ENCODE results near the gene RILPL1. TPM values are rescaled to one million over a fixed set of nuclear protein-coding genes. Genes with fewer than 3 reads are reported as not detected.
A peak's percentile ranks its signal among the peaks of the same experiment; 100 is the strongest.

RILPL1 gene
- total RNA-seq, 1 donor = 16.3 TPM

DNA sequence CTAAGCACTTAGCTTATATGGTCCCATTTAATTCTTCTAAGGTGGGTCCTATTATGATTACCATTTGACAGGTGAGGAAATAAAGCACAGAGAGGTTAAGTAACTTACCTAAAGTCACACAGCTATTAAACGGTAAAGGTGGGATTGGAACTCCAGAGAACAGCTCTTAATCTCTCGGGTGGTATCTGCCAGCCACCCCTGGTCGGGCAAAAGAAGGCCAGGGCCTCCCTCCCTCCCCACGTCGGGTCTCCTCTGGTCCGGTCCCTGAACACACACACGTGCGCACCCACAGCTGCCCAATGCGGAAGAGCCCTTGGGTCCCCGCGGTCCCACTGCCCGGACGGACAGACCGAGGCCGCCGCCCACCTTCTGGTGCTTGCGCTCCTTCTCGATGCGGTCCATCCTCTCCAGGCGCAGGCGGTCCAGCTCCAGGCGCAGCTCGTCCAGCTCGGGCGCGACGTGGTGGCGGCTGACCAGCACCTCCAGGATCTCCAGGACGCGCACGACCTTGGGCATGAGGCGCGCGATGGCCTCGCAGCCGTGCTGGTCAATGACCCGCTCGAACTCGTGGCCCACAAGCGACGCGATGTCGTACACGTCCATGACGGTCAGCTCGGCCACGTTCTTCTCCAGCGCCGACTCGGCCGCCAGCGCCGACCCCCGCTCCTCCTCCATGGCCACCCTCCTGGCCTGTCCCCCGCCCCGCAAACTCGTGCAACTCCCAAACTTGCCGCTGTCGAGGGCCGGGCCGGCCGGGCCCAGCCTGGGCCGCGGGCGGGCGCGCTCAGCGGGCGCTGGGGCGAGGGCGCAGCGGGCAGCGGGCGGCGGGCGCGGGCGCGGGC is 490 bp downstream of the RILPL1 start:
- TF ChIP-seq, protein P1, sequence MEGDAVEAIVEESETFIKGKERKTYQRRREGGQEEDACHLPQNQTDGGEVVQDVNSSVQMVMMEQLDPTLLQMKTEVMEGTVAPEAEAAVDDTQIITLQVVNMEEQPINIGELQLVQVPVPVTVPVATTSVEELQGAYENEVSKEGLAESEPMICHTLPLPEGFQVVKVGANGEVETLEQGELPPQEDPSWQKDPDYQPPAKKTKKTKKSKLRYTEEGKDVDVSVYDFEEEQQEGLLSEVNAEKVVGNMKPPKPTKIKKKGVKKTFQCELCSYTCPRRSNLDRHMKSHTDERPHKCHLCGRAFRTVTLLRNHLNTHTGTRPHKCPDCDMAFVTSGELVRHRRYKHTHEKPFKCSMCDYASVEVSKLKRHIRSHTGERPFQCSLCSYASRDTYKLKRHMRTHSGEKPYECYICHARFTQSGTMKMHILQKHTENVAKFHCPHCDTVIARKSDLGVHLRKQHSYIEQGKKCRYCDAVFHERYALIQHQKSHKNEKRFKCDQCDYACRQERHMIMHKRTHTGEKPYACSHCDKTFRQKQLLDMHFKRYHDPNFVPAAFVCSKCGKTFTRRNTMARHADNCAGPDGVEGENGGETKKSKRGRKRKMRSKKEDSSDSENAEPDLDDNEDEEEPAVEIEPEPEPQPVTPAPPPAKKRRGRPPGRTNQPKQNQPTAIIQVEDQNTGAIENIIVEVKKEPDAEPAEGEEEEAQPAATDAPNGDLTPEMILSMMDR (IDR thresholded peaks at IDR 0.05; ENCODE audit: extremely low read depth, low read depth, low read length) = no peak
- H3K27ac ChIP-seq (ENCODE audit: low read depth, low read length) = peak overlapping the region; percentile 63
- H3K4me1 ChIP-seq (ENCODE audit: insufficient read depth, low read length) = peaks cover 18% of the 10 kb centered on the region
- peaks cover 48% of the 10 kb centered on the region for H3K79me2 ChIP-seq (ENCODE audit: insufficient read depth, low read length)
- no peaks in the 10 kb centered on the region for H3K27me3 ChIP-seq (ENCODE audit: insufficient read depth, low read length)
- peak overlapping the region; percentile 90 for H3K4me3 ChIP-seq (ENCODE audit: insufficient read depth, low read length)
- peak overlapping the region; percentile 90 for H2AFZ ChIP-seq (ENCODE audit: low read length)
- no peaks in the 10 kb centered on the region for H3K9me3 ChIP-seq (ENCODE audit: low read depth, low read length)
- peaks cover 13% of the 10 kb centered on the region for H3K36me3 ChIP-seq (ENCODE audit: insufficient read depth, low read length)
- H4K20me1 ChIP-seq (ENCODE audit: insufficient read depth, low read length) = peaks cover 17% of the 10 kb centered on the region
- H3K4me2 ChIP-seq (ENCODE audit: insufficient read depth, low read length) = peak overlapping the region; percentile 97
- DNase-seq (ENCODE audit: insufficient read length, low spot score, missing footprints) = peak; percentile 92

DNA sequence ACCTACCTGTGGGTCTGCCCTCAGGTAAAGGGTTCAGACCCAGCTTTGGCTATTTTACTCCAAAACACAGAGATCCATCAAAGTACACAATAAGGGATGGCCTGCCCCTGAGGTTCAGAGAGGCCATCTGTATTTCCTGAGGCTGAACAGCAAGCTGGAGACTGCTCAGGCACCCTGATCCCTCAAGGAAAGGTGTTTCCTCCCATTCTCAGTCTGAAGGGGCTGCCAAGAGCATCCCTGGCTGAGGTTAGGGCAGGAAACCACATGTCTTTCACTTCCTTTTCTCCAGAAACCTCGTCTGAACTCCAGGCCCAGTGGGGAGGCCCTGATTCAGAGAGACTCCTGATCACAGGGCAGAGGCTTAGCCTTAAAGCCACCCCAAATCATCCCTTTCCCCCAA is 1.5 kb downstream of the RILPL1 start:
- Histone ChIP-seq H3K36me3 (ENCODE audit: insufficient read depth, low read length) (peaks cover 13% of the 10 kb centered on the region), H3K4me3 (ENCODE audit: insufficient read depth, low read length) (peak overlapping the region; percentile 90), H4K20me1 (ENCODE audit: insufficient read depth, low read length) (peaks cover 17% of the 10 kb centered on the region), H3K79me2 (ENCODE audit: insufficient read depth, low read length) (peaks cover 55% of the 10 kb centered on the region), H3K27ac (ENCODE audit: low read depth, low read length) (peak overlapping the region; percentile 5), H3K9me3 (ENCODE audit: low read depth, low read length) (no peaks in the 10 kb centered on the region), H3K27me3 (ENCODE audit: insufficient read depth, low read length) (no peaks in the 10 kb centered on the region), H3K4me2 (ENCODE audit: insufficient read depth, low read length) (peak overlapping the region; percentile 97), H3K4me1 (ENCODE audit: insufficient read depth, low read length) (peaks cover 18% of the 10 kb centered on the region), H2AFZ (ENCODE audit: low read length) (peak overlapping the region; percentile 18)
- TF ChIP-seq, protein P1 (IDR thresholded peaks at IDR 0.05; ENCODE audit: extremely low read depth, low read depth, low read length) = no peak
- peak; percentile 68 for DNase-seq (ENCODE audit: insufficient read length, low spot score, missing footprints)

DNA sequence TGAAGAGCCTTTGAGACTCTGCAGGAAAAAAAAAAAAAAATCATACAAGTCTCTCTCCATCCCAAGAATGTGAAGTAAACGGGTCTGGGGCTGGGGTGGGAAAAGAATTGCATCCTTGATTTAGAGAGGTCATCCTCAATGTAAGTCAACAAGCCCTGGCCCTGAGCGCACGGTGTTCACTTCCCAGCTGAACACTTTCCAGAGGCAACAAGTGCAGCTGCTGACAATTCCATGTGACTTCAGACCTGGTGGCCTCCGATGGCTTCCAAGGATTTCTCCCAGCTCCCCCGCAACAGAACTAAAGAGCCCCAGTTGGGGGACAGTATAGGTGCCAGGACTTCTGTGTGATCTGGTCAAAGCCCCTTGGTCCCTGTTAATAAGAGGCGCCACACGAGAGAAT is 2.4 kb downstream of the RILPL1 start:
- Histone ChIP-seq H3K36me3 (ENCODE audit: insufficient read depth, low read length) (peaks cover 13% of the 10 kb centered on the region), H3K4me1 (ENCODE audit: insufficient read depth, low read length) (peaks cover 18% of the 10 kb centered on the region), H3K79me2 (ENCODE audit: insufficient read depth, low read length) (peaks cover 63% of the 10 kb centered on the region), H3K9me3 (ENCODE audit: low read depth, low read length) (no peaks in the 10 kb centered on the region), H3K27me3 (ENCODE audit: insufficient read depth, low read length) (no peaks in the 10 kb centered on the region), H3K4me2 (ENCODE audit: insufficient read depth, low read length) (peak overlapping the region; percentile 97), H3K4me3 (ENCODE audit: insufficient read depth, low read length) (no peak overlapping the region), H4K20me1 (ENCODE audit: insufficient read depth, low read length) (peaks cover 17% of the 10 kb centered on the region), H3K27ac (ENCODE audit: low read depth, low read length) (no peak overlapping the region), H2AFZ (ENCODE audit: low read length) (no peak overlapping the region)
- DNase-seq (ENCODE audit: insufficient read length, low spot score, missing footprints) = no peak
- TF ChIP-seq, protein P1 (IDR thresholded peaks at IDR 0.05; ENCODE audit: extremely low read depth, low read depth, low read length) = no peak

DNA sequence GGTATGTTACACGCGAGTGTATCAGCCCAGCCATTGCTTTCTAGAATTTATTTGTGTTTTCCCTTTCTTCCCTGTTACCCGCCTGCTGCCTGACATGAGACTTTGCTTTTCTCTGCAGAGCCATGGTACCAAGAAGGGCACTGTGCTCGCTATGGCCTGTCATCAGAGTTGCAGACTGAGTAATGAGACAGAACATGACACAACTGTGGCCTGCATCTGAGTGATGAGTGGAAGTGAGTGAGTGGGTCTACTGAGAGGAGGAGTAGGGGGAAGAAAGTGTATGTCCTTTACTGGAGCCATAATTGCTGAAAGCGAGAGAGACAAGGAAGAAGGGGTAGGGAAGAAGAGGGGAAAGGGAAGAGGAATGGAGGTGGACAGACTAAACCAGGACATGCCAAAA is 2.9 kb downstream of the RILPL1 start:
- Histone ChIP-seq H3K36me3 (ENCODE audit: insufficient read depth, low read length) (peaks cover 13% of the 10 kb centered on the region), H3K4me2 (ENCODE audit: insufficient read depth, low read length) (peak overlapping the region; percentile 9), H3K27ac (ENCODE audit: low read depth, low read length) (no peak overlapping the region), H3K9me3 (ENCODE audit: low read depth, low read length) (no peaks in the 10 kb centered on the region), H3K27me3 (ENCODE audit: insufficient read depth, low read length) (no peaks in the 10 kb centered on the region), H3K79me2 (ENCODE audit: insufficient read depth, low read length) (peaks cover 65% of the 10 kb centered on the region), H3K4me1 (ENCODE audit: insufficient read depth, low read length) (peaks cover 18% of the 10 kb centered on the region), H2AFZ (ENCODE audit: low read length) (no peak overlapping the region), H3K4me3 (ENCODE audit: insufficient read depth, low read length) (no peak overlapping the region), H4K20me1 (ENCODE audit: insufficient read depth, low read length) (peaks cover 17% of the 10 kb centered on the region)
- no peak for DNase-seq (ENCODE audit: insufficient read length, low spot score, missing footprints)
- TF ChIP-seq, protein P1 (IDR thresholded peaks at IDR 0.05; ENCODE audit: extremely low read depth, low read depth, low read length) = no peak
